Central memory CD4-positive, alpha-beta T cell (primary cell): ENCODE results near the gene RNF13.

ENCODE experiments used
- DNase-seq: peaks from one replicate; pipeline ENCODE4 v3.0.0; 2022
- total RNA-seq, 3 experiments: gene quantifications; one replicate each; lab custom pipeline; 2026; lab: John Stamatoyannopoulos, UW

RNF13 gene, protein sequence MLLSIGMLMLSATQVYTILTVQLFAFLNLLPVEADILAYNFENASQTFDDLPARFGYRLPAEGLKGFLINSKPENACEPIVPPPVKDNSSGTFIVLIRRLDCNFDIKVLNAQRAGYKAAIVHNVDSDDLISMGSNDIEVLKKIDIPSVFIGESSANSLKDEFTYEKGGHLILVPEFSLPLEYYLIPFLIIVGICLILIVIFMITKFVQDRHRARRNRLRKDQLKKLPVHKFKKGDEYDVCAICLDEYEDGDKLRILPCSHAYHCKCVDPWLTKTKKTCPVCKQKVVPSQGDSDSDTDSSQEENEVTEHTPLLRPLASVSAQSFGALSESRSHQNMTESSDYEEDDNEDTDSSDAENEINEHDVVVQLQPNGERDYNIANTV
- total RNA-seq: 39.2 to 70.7 (median 50.7) reads per million in 3 experiments

GRCh38 chr3:149812606-149813366 is at the start of gene RNF13:
Gene RNF13 (plus strand): TSS chr3:149813215. CDS start chr3:149846027, 32,812 bp downstream.
- peak; percentile 89 for DNase-seq

DNA sequence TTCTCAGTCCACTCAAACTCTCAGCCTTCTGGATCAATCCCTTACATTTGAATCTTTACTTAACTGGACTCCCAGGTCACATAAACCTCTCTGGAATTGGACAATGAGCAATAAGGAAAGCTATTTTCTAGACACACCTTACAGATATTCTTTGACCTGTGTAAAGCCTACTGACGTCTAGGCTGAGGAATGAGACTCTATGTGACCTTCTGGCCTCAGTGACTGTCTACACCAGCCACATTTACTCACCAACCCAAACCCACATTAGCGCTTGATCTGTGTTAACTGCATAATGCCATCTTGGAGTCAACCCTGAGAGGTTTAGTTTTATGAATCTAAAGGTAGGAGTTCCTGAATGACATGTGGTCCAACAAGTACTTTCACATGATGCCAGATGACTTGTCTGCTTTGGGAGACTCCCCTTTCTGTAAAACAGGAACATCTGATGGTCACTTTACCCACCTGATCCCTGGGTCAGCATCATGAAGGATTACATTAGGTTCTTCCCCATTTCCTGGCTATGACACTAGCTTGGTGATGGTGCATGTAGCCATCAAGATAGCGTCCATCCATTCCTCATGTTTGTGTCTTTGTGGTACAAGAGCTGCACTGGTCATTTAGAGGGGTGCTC is 49.3 kb upstream of the RNF13 start:
- DNase-seq: no peak

GRCh38 chr3:149764302-149764701 is 48.7 kb upstream of the RNF13 start:
- DNase-seq: no peak

DNA sequence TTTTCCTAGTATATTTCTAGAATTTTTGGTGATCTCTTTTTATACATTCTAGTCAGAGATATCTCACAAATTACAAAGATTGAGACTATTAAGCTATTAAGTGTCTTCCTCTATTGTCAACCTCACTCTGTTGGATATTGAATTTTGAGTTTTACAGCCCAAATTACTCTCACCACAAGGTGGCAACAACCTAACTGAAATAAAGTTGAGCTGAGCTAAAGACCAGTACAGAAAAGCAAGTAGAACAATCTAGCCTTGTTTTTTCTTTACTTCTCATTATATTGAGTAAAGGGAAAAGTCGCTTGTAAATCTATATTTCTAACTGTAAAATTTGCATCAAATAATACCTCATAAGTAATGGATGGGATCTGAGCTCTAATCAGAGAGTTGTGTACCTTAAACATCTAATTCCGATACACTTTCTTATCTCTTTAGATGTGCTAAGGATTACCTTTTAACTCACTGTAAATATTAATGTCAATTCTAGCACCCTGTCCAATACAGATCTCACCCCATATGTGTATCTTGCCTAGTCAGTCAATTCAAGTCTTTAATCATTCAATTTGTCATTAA is 47.2 kb upstream of the RNF13 start:
- no peak for DNase-seq

- no peak for DNase-seq
Measured at GRCh38 chr3:149767720-149768119, 45.3 kb upstream of the RNF13 start.

DNA sequence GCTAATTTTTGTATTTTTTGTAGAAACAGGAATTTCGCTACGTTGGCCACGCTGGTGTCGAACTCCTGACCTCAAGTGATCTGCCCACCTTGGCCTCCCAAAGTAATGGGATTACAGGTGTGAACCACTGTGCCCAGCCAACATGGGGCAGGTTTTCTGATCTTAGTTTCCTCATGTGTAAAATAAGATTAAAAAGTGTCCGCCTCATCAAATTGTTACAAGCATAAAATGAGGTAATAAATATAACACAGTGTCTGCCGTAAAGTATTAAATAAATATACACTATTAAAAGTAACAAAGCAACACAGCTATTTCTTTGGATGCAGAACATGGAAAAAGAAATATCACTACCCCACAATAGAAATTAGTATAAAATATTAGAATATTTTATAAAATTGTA is 44.3 kb upstream of the RNF13 start:
- DNase-seq: no peak

GRCh38 chr3:149770246-149770645 is 42.8 kb upstream of the RNF13 start:
- no peak for DNase-seq

GRCh38 chr3:149771652-149772271 is 41.3 kb upstream of the RNF13 start:
- no peak for DNase-seq

DNA sequence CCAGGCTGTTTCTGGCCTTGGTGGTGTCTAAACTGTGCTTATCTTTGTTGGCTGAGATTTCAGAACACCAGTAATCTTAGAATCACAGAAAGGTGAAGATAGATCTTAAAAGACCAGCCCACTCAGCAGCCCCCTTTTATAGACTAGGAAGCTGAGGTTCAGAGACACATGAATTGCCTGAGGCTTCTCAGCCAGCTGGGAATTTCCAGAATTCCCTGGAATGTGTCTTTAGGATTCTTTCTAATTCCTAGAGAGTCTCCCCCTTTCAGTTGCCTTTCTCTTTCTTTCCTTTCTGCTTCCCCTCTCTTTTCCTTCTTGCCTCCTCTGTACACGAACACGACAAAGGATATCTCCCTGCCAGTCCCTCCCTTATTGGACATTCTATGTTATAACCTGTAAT is 40.2 kb upstream of the RNF13 start:
- DNase-seq: no peak

DNA sequence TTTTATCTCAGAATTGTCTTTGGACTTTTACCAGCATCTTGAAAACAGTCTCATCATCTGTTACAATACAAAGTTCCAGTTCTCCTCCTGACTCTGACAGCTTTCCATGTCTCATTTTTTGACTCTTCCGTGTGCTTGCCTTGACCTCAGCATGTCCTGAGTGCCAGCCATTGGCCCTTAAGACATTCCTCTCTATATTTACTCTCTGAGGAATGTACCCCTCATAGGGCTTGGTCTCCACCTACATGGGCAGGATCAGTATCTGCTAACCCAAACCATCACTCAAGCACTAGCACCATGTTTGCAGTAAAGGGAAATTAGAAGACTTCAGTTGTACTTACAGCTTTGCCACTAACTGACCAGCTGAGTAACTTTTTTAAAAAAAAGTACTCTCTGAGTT is 36.8 kb upstream of the RNF13 start:
- no peak for DNase-seq

DNA sequence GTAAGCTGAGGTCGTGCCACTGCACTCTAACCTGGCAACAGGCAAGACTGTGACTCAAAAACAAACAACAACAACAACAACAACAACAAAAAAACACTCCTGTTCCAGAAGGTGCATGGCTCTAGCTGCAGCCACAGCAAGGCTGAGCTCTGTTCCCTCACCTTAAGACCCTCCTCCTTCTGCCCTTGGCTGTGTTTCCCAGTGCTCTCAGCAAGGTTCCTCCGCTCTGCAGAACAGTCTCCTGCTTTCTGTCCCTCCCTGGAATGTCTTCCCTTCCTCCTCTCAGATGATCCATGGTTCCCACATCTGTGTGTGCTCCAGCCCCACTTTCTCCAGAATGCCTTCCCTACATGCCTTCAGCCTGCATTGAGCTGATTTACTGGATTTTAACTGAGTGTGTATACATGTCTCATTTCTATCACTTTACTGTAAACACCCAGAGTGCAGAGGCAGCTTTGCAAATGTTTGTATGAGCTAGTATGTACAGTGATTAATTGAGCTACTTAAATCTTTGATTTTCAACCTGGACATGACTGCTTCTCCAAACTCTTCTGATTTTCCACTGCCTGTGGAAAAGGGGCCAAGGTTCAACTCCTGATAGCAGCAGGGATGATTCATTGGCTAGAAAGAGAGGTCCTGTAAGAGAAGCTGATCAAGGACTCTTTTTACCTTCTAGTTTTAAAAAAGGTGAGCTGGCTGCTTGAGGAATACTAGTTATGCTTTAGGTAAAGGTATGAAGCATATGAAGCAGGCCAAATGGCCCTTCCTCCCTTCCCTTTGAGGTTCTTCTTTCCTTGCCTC is 35.4 kb upstream of the RNF13 start:
- DNase-seq: no peak

- no peak for DNase-seq
Measured at GRCh38 chr3:149781211-149781610, 31.8 kb upstream of the RNF13 start.

DNA sequence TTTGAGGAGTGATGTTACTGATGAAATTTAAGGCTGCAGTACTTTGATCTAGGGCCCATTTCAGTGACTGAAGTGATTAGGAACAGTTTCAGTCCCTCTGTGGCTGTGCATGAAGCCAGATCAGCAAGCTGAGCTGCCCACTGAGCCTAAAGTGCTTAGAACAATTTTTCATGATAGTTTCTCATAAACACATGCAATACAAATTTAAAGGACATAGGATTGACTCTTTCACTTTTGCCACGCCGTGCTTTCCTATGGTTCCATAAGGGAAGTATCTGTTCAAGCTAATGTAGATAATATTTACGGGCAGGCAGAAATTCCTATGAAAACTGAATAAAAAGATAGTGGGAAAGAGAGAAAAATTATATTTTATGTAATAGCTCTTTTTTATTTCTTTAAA is 31.3 kb upstream of the RNF13 start:
- DNase-seq: no peak

- no peak for DNase-seq
Measured at GRCh38 chr3:149783576-149783975, 29.4 kb upstream of the RNF13 start.

DNA sequence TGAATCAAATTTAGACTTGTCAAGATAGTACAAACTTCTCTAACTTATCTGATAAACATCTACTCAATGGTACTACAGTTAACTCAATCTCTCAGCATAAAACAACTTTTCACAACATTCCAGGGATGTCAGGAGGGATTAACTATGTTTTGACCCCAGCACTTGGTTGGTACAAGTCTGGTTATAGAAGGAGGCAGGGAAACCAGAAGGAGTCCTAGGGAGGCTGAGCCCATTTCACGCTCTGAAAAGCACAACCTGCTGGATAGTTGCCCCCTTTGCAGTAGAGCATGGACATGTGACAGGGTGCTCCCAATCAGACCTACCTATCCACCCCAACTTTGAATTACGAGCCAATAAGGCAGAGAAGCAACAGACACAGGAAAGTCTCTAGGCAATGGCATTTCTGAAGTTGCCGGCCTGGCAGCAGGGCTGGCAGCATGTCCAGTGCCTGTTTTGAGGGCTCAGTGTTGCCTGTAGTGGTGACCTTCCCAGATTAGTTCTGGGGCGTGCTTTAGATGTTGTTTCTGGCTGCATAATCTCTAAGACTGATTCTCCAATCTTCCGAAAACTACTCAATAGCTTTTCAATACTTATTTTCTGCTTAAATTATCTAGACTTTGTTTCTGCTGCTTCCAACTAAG is 28.8 kb upstream of the RNF13 start:
- DNase-seq: no peak

DNA sequence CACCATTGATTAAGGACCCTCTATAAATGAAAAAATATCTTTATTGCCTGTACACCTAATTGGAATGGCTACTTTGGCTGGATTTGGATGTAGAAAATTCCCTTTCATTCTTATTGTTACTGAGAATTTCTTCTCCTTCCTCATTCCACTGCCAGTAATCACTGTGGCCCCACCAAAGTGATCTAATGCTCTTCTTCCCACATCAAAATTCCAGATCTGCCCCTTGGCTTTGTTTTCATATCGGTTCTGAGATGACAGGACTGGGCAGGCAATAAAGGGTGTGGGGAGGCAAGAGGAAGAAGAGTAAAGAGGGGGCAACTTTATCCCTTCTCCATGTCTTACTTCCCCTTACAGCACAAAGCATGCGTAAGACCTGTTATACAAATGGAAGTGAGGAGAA is 22.7 kb upstream of the RNF13 start:
- DNase-seq: no peak

- no peak for DNase-seq
Measured at GRCh38 chr3:149790698-149791097, 22.3 kb upstream of the RNF13 start.

- no peak for DNase-seq
Measured at GRCh38 chr3:149792452-149793270, 20.4 kb upstream of the RNF13 start, which contains the start of gene ANKUB1. Gene ANKUB1 (minus strand): TSS chr3:149792554. CDS start chr3:149792366, 188 bp downstream.

- no peak for DNase-seq
Measured at GRCh38 chr3:149796026-149796425, 17.0 kb upstream of the RNF13 start.

- no peak for DNase-seq
Measured at GRCh38 chr3:149800693-149801092, 12.3 kb upstream of the RNF13 start.
